ENCODE results near the gene TAS2R16.
"Not testable (repeated sequence)": the region's sequence is repeated elsewhere in the genome, so short reads cannot be mapped to it uniquely, and the experiment has no call there.

TAS2R16 gene

DNA sequence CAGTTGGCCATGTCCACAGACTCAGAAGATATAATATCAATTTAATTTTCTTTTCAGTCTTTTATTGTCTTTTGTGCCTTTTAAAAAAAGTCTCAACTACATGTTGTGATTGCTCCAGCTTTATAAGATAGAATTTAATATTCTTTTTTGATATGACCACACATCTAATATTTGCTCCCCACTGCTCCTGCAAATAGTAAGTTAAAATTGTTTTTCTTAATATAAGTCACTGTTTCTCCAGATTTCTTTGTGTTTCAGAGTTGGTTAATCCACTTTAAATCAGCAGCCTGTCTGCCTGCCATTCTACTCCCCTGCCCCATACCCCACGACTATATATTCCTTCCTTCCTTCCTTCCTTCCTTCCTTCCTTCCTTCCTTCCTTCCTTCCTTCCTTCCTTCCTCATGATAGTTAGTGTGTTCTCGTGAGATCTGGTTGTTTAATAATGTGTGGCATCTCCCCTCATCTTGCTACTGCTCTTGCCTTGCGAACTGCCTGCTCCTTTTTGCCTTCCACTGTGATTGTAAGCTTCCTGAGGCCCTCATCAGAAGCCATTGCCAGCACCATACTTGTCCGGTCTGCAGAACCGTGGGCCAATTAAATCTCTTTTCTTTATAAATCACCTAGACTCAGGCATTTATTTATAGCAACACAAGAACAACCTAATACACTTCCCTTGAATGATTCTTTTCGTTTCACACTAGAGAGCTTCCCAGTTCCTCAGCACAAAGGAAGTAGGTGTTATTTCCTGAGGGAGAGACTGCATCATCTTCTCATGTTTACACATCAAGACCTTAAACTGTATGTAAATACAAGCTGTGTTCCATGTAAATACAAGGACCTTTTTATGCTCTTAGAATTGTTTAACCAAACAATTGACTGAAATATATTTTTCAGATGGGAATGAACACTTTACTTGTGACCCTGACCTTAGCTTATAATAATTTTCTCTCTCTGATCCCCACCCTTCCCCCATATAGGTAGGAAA is 24.5 kb downstream of the TAS2R16 start:
- DNase-seq, result no peak

DNA sequence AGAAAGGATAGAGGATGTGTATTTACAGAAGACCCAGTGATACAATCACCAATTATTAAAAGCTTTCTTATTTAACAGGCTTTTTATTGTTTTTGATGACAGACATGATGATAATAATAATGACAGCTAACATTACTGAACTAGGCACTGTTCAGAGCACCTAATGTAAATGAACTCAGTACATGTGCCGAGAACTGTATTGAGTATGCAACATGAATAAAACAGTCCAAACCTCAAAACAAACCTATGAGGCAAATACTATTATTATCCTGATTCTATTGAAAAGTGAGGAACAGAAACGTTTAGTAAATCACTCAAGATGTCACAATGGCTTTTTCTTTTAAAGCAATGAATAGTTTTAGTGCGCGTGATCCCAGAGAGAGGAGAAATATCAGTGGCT is 27.1 kb downstream of the TAS2R16 start:
- no peak for DNase-seq

DNA sequence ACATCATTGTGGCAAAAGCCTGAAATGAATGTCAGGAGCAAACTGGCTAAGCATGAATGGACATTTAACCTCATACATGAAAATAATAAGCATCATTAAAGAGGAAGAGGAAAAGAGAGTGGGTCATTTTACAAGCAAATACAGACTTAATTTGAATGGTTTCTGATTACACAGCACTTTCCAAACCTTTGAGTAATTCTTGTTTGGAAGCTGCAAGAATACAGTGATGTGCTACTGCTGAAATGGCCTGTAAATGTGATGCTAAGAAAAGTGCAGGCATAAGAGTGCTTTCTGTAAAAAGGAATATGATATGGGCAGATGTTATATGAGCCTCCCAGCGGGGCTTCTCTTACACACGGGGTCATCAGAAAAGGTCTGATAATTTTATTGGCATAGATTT is 30.2 kb downstream of the TAS2R16 start:
- no peak for DNase-seq

DNA sequence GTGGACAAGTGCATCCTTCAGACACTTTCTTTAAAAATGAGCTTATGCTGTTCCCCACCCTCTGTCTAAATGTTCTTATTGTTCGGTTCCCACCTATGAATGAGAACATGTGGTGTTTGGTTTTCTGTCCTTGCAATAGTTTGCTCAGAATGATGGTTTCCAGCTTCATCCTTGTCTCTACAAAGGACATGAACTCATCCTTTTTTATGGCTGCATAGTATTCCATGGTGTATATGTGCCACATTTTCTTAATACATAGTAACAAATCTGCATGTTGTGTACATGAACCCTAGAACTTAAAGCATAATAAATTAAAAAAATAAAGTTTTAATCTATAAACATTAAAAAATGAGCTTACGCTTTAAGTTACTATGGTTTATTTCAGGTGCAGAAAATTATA is 41.8 kb downstream of the TAS2R16 start:
- not testable (repeated sequence) for DNase-seq

DNA sequence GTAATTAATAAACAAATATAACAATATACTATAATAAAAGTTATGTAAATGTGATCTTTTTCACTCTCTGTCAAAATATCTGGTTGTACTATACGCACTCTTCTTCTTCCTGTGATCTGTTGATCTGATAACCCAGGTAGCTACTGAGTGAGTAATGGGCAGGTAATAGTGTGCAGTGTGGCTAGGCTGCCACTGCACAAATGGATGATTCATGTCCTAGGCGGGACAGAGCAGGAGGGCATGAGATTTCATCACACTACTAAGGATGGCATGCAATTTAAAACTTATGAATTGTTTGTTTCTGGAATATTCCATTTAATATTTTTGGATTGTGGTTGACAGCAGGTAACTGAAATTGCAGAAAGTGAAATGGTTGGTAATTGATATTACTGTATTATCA is 44.5 kb downstream of the TAS2R16 start:
- no peak for DNase-seq

DNA sequence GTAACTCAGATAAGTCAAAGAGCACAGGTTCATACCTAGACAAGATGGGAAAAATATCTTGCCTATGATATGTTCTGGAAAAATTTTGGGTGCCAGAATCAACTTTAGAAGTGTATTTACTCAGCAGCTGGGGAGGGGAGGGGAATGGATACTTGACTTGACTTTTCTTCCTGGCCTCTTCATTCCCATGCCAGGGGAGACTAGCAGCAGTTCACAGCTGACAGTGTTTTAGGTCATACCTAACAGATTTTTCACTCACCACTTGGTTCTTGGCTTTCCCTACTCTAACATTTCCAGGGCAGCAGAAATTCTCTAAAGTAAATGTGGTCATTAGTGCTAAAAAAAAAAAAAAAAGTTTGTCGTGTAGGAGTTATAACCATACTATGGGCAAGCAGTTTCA is 46.3 kb downstream of the TAS2R16 start:
- DNase-seq, result no peak
